Mesothelial cell of epicardium (in vitro differentiated cells): ENCODE data around the gene NUBPL. TPM values are rescaled to one million over a fixed set of nuclear protein-coding genes. Genes with fewer than 3 reads are reported as not detected.

Experiments
- DNase-seq, 2 experiments: peaks; one replicate each; pipeline ENCODE4 v3.0.0; 2021; ENCODE audit warnings: low spot score in 2 of 2; ENCODE audit not compliant: unreplicated experiment in 2 of 2
- H3K27ac Mint-ChIP-seq: 2 replicates; pipeline ENCODE4 v1.8.0; 2021; ENCODE audit warnings: mixed read lengths
- H3K27me3 Mint-ChIP-seq: 2 replicates; pipeline ENCODE4 v1.8.0; 2021; ENCODE audit warnings: low read depth, mixed read lengths
- H3K36me3 Mint-ChIP-seq: 2 replicates; pipeline ENCODE4 v1.8.0; 2021; ENCODE audit warnings: mixed read lengths
- H3K4me1 Mint-ChIP-seq: 2 replicates; pipeline ENCODE4 v1.8.0; 2021; ENCODE audit warnings: mixed read lengths
- H3K4me3 Mint-ChIP-seq: 2 replicates; pipeline ENCODE4 v1.8.0; 2021; ENCODE audit warnings: mild to moderate bottlenecking, moderate library complexity, mixed read lengths
- H3K9me3 Mint-ChIP-seq: 2 replicates; pipeline ENCODE4 v1.8.0; 2021; ENCODE audit warnings: mixed read lengths
- CTCF ChIP-seq: fragments of 200-600 bp; sonication (generic); IDR thresholded peaks from one replicate; pipeline ENCODE4 v1.5.0; 2021; ENCODE audit warnings: antibody characterized with exemption; ENCODE audit not compliant: unreplicated experiment
- total RNA-seq: library from RNA; stranded (reverse); gene quantifications from 3 replicates; pipeline ENCODE4 v1.2.1, GENCODE V29; 2021

The NUBPL gene
- total RNA-seq, 1 donor from 2014 or later: 19.7 TPM

- no peak for DNase-seq
- peak overlapping the region; percentile 45 for H3K27ac Mint-ChIP-seq
- peaks cover 12% of the 10 kb centered on the region for H3K36me3 Mint-ChIP-seq
- no peak overlapping the region for H3K4me3 Mint-ChIP-seq
- no peak for TF ChIP-seq CTCF
- no peaks in the 10 kb centered on the region for H3K27me3 Mint-ChIP-seq
- H3K9me3 Mint-ChIP-seq: peaks cover 3% of the 10 kb centered on the region
- H3K4me1 Mint-ChIP-seq: peaks cover 10% of the 10 kb centered on the region
Measured at GRCh38 chr14:31717294-31718085, 156.3 kb downstream of the NUBPL start.

- no peak overlapping the region for H3K27ac Mint-ChIP-seq
- no peak for DNase-seq
- peaks cover 14% of the 10 kb centered on the region for H3K36me3 Mint-ChIP-seq
- H3K9me3 Mint-ChIP-seq: peaks cover 12% of the 10 kb centered on the region
- peaks cover 10% of the 10 kb centered on the region for H3K4me1 Mint-ChIP-seq
- TF ChIP-seq CTCF: no peak
- no peak overlapping the region for H3K4me3 Mint-ChIP-seq
- H3K27me3 Mint-ChIP-seq: no peaks in the 10 kb centered on the region
Measured at GRCh38 chr14:31718585-31718984, 157.4 kb downstream of the NUBPL start.

DNA sequence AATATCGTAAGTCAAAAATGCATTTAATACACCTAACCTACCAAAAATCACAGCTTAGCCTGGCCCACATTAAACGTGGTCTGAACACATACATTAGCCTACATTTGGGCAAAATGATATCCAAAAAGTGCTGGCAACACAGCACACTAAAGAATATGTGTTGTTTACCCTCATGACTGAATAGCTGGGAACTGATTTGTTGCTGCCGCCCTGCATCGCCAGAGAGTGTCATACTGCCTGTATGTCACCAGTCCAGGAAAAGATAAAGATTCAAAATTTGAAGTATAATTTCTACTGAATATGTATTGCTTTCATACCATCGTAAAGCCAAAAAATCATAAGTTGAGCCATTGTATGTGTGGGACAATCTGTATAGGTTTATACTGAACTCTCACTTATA is 157.8 kb downstream of the NUBPL start:
- no peak for DNase-seq
- TF ChIP-seq CTCF: no peak
- Mint-ChIP-seq H3K4me3 (no peak overlapping the region), H3K27me3 (no peaks in the 10 kb centered on the region), H3K4me1 (peaks cover 10% of the 10 kb centered on the region), H3K36me3 (peaks cover 14% of the 10 kb centered on the region), H3K27ac (no peak overlapping the region), H3K9me3 (peaks cover 13% of the 10 kb centered on the region)

DNA sequence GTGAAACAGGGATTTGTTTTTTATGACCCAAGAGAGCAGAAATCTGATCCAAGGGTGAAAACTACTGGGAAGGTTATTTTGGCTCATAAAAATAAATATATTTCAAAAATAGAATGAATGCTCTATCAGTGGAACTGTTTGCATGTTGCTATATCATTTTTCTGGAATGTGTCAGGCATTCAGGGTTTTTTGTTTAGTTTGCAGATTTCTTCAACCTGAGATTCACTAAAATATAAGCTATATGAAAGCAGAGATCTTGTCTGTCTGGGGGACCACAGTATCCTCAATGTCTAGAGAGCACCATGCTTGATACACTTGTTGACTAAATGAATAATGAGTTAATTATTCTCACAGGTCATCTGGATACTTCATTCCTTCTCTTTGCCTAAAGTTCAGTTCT is 165.1 kb downstream of the NUBPL start:
- DNase-seq: no peak
- no peaks in the 10 kb centered on the region for H3K27me3 Mint-ChIP-seq
- peaks cover 29% of the 10 kb centered on the region for H3K36me3 Mint-ChIP-seq
- no peak overlapping the region for H3K4me3 Mint-ChIP-seq
- TF ChIP-seq CTCF: no peak
- H3K27ac Mint-ChIP-seq: no peak overlapping the region
- peaks cover 2% of the 10 kb centered on the region for H3K4me1 Mint-ChIP-seq
- peaks cover 34% of the 10 kb centered on the region for H3K9me3 Mint-ChIP-seq

DNA sequence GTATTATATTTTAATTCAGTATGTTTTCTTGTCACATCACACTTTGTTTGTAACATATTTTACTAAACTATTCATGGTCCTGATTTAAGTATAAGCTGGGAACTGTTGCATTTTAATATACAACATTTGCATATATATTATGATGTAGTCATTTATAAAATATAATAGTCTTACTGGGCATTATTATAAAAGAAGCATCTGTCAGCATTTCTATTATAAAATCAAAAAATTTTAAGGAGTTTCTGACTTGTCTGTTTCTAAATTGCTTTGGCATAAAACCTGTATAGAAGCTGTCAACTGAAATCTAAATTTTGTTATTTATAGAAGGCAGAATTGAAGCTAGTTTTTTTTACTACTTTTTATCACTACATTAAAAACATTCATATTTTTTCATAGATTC is 166.6 kb downstream of the NUBPL start:
- Mint-ChIP-seq H3K36me3 (peaks cover 28% of the 10 kb centered on the region), H3K4me1 (peaks cover 2% of the 10 kb centered on the region), H3K4me3 (no peak overlapping the region), H3K27me3 (no peaks in the 10 kb centered on the region), H3K9me3 (peaks cover 32% of the 10 kb centered on the region), H3K27ac (no peak overlapping the region)
- TF ChIP-seq CTCF: no peak
- no peak for DNase-seq
